Uterus (tissue), 4 donors: ENCODE measurements around the gene POLA1. TPM values are rescaled to one million over a fixed set of nuclear protein-coding genes. Genes with fewer than 3 reads are reported as not detected.

Experiments
- DNase-seq, 2 donors: peaks; one replicate each; pipeline ENCODE4 v3.0.0-alpha.2; 2019 to 2020
- H3K27ac ChIP-seq, 2 donors: fragments of 200-600 bp; sonication (generic); 1 replicate in 1 of 2; 2 replicates in 1 of 2; pipeline ENCODE4 v1.5.1; 2016 to 2018
- H3K27me3 ChIP-seq, 2 donors: fragments of 200-600 bp; sonication (generic); one replicate each; pipeline ENCODE4 v1.5.1; 2018 to 2019; ENCODE audit warnings: control low read depth in 1 of 2
- H3K36me3 ChIP-seq, 2 donors: fragments of 200-600 bp; sonication (generic); one replicate each; pipeline ENCODE4 v1.5.1; 2019; ENCODE audit warnings: control low read depth in 1 of 2
- H3K4me1 ChIP-seq, 2 donors: fragments of 200-600 bp; sonication (generic); one replicate each; pipeline ENCODE4 v1.5.1; 2018 to 2019; ENCODE audit warnings: control low read depth in 1 of 2
- H3K4me3 ChIP-seq, 2 donors: fragments of 200-600 bp; sonication (generic); 1 replicate in 1 of 2; 2 replicates in 1 of 2; pipeline ENCODE4 v1.5.1; 2018 to 2019; ENCODE audit warnings: mild to moderate bottlenecking in 1 of 2
- H3K9me3 ChIP-seq, 2 donors: fragments of 200-600 bp; sonication (generic); one replicate each; pipeline ENCODE4 v1.5.1; 2019; ENCODE audit warnings: control low read depth in 1 of 2
- POLR2A ChIP-seq, 2 donors: fragments of 450-650 bp; IDR thresholded peaks; one replicate each; pipeline ENCODE4 v1.6.1; 2016; ENCODE audit warnings: antibody characterized with exemption in 2 of 2, mild to moderate bottlenecking in 1 of 2, moderate library complexity in 1 of 2
- intact Hi-C: fragments of 100-400 bp; cut with DNase I; formaldehyde crosslinking; loops from one replicate; pipeline ENCODE4 v1.15.1; 2023; ENCODE audit warnings: low total_unique reads
- total RNA-seq, 4 donors: library from RNA; depleted of rRNA in 3 of 4; stranded (reverse); fragments of >200 nt in 3 of 4; gene quantifications; one replicate each; pipeline versions ENCODE4 v1.1.0 to v1.2.4, GENCODE V29; 2014 to 2023
- TF ChIP-seq, protein P1 (sequence below), 4 experiments: fragments of 200-600 bp in 2 of 4; fragments of 450-650 bp in 2 of 4; sonication (generic) in 2 of 4; IDR thresholded peaks; one replicate each; pipeline ENCODE4 v1.5.1; 2016 to 2019; ENCODE audit warnings: antibody characterized with exemption in 4 of 4, mild to moderate bottlenecking in 2 of 4, moderate library complexity in 1 of 4
- donor health status: DM: yes; HTN: yes; CAD: no.

Gene POLA1
- total RNA-seq: 10 to 100 TPM; 11.8 to 78.2 (median 26.3) TPM

- H3K4me3 ChIP-seq: peak within 1 kb of the TSS; percentile 41 to 51
- peak; percentile 94 to 96 for DNase-seq
- H3K4me1 ChIP-seq: no peaks in the 10 kb centered on the region
- no peak for TF ChIP-seq POLR2A (IDR thresholded peaks at IDR 0.05)
- TF ChIP-seq, protein P1, sequence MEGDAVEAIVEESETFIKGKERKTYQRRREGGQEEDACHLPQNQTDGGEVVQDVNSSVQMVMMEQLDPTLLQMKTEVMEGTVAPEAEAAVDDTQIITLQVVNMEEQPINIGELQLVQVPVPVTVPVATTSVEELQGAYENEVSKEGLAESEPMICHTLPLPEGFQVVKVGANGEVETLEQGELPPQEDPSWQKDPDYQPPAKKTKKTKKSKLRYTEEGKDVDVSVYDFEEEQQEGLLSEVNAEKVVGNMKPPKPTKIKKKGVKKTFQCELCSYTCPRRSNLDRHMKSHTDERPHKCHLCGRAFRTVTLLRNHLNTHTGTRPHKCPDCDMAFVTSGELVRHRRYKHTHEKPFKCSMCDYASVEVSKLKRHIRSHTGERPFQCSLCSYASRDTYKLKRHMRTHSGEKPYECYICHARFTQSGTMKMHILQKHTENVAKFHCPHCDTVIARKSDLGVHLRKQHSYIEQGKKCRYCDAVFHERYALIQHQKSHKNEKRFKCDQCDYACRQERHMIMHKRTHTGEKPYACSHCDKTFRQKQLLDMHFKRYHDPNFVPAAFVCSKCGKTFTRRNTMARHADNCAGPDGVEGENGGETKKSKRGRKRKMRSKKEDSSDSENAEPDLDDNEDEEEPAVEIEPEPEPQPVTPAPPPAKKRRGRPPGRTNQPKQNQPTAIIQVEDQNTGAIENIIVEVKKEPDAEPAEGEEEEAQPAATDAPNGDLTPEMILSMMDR (IDR thresholded peaks at IDR 0.05): peak in 3 of 4 experiments; percentile 12 to 23 (median 17)
- no peaks in the 10 kb centered on the region for H3K27me3 ChIP-seq
- intact Hi-C loops: no loop called here
- H3K36me3 ChIP-seq: no peaks in the 10 kb centered on the region
- H3K27ac ChIP-seq: peak within 1 kb of the TSS; percentile 63 to 83
- no peaks in the 10 kb centered on the region for H3K9me3 ChIP-seq
These were observed at the start of gene POLA1 for GRCh38 chrX:24693453-24694202. Gene POLA1, plus strand, starts transcription at chrX:24693918. Its CDS starts 44 bp downstream, at chrX:24693962.

- Histone ChIP-seq H3K9me3 (no peaks in the 10 kb centered on the region), H3K4me3 (peak overlapping the region; percentile 5 to 33), H3K27ac (no peak overlapping the region), H3K36me3 (no peaks in the 10 kb centered on the region), H3K27me3 (no peaks in the 10 kb centered on the region), H3K4me1 (no peaks in the 10 kb centered on the region)
- no peak for DNase-seq
- intact Hi-C loops: no loop called here
- TF ChIP-seq, protein P1 (IDR thresholded peaks at IDR 0.05): no peak
- TF ChIP-seq POLR2A (IDR thresholded peaks at IDR 0.05): no peak
These were observed 47.7 kb upstream of the POLA1 start for GRCh38 chrX:24646006-24646405.

DNA sequence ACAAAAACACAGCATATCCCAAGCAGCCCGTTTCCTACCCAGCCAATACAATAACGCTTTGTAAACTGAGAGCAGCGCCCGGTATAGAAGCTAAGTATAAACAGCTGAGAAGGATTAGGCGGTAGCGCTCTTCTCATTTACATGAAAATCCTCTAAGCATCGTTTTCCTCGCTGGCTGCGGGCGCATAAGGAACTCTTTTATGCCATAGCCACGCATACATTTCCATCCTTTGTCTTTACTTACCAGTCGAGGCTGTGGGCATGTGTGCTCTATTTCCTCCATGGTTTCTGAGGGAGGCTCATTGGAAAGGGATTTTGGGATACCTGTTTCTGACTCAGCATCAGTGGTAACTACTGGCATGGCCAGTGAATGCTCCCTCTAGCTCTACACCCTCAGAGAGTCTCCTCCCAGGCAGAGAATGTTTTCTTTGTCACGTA lies 47.0 kb upstream of the POLA1 start:
- no peaks in the 10 kb centered on the region for H3K36me3 ChIP-seq
- no peaks in the 10 kb centered on the region for H3K4me1 ChIP-seq
- intact Hi-C loops: no loop called here
- peak overlapping the region; percentile 5 to 33 for H3K4me3 ChIP-seq
- DNase-seq: no peak
- H3K27ac ChIP-seq: peak overlapping the region in 1 of 2 donors; percentile 46
- TF ChIP-seq, protein P1 (IDR thresholded peaks at IDR 0.05): no peak
- no peak for TF ChIP-seq POLR2A (IDR thresholded peaks at IDR 0.05)
- H3K27me3 ChIP-seq: no peaks in the 10 kb centered on the region
- H3K9me3 ChIP-seq: no peaks in the 10 kb centered on the region

- no peaks in the 10 kb centered on the region for H3K36me3 ChIP-seq
- peak; percentile 51 to 64 for DNase-seq
- H3K27me3 ChIP-seq: no peaks in the 10 kb centered on the region
- H3K4me1 ChIP-seq: no peaks in the 10 kb centered on the region
- H3K4me3 ChIP-seq: peak within 1 kb of the TSS; percentile 5 to 33
- no peaks in the 10 kb centered on the region for H3K9me3 ChIP-seq
- H3K27ac ChIP-seq: peak within 1 kb of the TSS in 1 of 2 donors; percentile 46
- TF ChIP-seq, protein P1 (IDR thresholded peaks at IDR 0.05): no peak
- TF ChIP-seq POLR2A (IDR thresholded peaks at IDR 0.05): no peak
- intact Hi-C loops: no loop called here
These were observed 46.3 kb upstream of the POLA1 start, which contains the start of gene PCYT1B for GRCh38 chrX:24647257-24648058. Gene PCYT1B, minus strand, starts transcription at chrX:24647347. Its CDS starts 242 bp downstream, at chrX:24647105.
